Measurements from ENCODE around the gene SPTBN1.

Gene SPTBN1

DNA sequence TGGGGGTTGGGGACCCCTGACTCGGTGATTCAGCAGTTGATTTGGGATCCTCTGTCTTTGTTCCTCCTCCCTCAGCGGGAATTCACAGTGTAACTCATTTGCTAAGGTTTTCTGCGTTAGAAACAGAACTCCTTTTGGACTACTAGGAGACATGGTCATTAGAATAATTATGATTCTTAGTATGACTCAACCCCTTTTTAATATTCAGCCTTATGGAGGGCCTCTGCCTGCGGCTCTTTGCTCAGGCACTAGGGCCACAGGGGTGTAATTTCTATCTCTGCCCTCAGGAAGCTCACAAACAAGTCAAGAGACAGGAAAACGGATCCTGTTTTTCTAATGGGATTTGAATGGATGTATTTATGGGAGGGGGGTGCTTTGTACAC, 117.4 kb downstream of the SPTBN1 start:
- no peak for DNase-seq (ENCODE audit: low read depth in 2 of 2)

DNA sequence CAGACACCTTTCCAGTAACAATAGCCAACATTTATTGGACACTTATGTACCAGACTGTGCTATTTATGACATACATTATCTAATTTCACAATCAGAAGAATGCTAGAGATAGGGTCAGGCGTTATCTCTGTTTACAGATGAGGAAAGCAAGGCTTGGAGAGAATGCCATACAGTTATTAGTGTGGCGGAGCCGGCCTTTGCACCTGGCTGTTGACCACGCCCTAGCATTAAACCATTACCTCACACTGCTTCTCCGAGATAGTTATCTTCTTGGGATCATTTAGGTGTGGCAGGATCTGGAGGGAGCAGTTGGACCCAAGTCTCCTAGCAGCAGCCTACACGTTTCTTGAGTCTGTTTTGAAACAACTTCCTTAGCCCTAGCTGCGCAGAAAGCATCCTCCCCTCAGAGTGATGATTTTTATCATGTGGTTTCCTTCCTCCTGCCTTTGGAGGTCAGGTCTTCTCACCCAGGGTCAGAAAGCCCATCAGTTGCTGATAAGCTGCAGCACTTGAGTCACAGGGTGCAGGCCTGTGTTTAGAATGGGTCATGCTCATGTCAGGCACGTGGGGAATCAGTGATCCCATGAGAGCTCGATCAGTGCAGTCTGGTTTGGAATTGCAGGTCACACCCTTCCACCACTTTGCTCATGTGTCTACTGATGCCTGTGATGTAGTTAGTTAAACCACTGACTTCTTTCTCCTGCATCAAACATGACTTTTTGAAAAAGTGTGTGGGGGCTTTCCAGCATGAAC, 118.2 kb downstream of the SPTBN1 start:
- DNase-seq (ENCODE audit: low read depth in 2 of 2): peak in 1 of 2 donors; percentile 55

DNA sequence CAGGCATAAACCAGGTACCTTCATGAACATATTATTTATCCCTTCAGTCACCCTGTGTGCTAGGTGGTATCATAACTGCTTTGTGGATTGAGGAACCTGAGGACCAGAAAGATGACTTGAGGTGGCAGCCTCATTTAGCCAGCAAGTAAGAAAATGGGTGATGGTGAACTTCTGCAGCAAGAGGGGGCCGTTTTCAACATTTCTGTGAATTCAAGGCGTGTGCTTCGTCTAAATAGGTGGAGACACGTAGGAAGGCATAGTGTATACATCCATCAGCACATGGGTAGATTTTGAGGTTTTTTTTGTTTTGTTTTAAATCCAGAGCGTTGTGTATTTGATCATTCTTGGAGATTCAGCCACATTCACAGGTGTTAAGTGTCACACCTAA, 118.7 kb downstream of the SPTBN1 start:
- DNase-seq (ENCODE audit: low read depth in 2 of 2): no peak

DNA sequence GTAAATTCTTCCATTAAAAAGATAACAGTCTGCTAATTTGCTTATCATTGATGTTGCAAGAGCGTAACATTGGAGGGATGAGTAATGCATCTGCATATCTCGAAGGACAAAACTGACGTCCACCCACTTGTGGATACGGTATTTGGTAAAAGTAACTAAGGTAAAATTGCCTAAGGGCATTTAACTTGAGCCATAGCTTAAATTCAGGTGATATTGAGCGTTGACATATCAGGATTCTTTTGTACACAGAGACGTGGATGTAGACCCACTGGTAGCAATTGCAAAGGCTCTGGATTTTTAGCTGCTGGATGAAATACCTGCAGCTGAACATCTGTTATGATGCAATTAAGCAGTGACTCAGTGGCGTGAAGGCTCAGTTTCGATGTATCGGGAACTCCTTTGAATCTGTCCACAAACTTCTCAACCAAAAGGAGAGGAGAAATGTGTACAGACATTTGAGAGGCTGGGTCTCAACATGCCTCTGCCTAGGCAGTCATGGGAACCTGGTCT, 119.3 kb downstream of the SPTBN1 start:
- DNase-seq (ENCODE audit: low read depth in 2 of 2): no peak

DNA sequence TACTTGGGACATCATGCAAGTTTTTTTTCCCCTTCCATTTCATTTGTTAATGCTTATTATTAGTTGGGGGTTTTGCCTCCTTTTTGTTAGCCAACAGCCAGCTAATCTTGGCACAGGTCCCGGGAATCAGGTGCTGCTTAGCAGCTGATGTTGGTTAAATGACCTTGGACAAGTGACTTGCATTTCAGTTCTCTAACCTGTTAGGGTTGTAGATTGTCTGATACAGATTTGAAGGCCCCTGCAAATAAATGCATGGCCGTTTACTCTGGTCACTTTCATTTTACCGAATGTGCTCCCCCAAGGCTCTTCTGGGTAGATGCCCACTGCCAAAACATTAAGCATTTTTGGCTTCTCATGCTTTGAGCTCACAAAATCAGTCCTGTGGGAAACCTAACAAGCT, 120.9 kb downstream of the SPTBN1 start:
- DNase-seq (ENCODE audit: low read depth in 2 of 2): no peak

DNA sequence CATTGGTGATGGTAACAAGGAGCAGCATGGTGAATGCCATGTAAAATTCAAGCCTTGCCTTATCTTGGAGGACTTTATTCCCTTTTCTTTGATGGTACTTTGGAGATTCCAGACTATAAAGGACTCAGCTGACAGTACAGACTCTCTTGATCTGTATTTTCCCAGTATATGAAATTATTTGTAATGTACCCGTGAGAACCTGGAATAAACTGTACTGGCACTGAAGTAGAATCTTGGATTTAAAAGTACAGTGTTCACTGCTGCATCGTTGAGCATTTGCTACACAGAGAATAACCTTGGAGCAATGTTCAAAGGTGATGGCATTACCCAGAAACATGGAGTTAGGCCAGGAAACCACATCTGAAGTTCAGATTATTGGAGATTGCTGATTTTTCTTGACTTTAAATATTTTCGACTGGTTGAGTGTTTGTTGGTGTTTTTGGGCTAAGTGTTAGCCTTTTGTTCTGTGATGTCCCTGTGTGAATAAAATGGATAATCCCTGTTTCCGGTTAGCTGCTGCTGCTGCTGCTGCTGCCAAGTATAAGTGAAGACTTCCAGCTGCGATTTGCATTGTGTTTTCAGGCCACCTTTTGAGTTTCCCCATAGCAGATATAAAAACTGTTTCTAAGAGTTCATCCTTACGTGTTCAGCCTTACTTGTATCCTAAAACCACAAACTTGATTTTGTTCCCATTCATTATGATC, 122.0 kb downstream of the SPTBN1 start:
- DNase-seq (ENCODE audit: low read depth in 2 of 2): no peak

DNA sequence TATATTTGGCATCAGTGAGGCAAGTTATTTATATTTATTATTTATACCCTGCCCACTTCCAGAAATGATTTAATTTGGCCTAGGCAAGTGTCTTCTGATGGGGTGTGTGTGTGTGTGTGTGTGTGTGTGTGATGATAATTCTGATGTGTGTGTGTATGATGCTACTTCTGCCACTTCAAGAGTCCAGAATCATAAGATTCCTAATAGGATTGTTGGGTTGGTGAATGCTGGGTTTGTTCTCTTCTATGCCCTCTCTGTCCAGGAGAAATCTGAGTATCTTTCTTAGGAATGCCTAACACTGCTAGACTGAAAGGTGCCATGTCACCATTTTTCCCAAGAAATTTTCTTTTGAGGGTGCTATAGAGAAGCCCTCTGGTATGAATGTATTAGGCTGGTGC, 122.5 kb downstream of the SPTBN1 start:
- DNase-seq (ENCODE audit: low read depth in 2 of 2): no peak

DNA sequence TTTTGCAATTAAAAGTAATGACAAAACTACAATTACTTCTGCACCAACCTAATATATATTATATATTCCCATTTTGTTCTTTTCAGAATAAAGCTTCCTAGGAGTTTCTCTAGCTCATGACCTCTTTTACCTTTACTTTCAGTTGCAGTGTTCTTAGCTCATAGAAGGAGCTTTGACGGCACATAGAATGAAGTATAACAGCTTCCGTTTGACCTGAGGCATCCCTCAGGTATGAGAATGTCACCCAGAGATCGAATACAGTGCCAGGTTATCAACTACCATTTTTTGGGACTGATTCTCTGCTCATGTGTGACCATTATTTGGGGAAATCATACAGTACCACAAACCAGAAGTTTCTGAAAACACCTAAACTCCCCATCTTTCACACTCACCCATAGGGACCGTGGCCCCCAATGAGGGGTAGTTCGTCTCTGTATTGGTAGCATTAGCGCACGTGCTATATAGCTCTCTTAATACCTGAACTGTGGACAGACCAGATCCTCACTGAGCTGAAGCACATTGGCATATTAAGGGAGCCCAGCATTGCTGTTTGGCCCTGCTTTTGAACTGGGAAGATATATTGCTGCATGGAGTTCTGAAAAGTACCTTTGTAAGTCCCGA, 123.0 kb downstream of the SPTBN1 start:
- DNase-seq (ENCODE audit: low read depth in 2 of 2): no peak

DNA sequence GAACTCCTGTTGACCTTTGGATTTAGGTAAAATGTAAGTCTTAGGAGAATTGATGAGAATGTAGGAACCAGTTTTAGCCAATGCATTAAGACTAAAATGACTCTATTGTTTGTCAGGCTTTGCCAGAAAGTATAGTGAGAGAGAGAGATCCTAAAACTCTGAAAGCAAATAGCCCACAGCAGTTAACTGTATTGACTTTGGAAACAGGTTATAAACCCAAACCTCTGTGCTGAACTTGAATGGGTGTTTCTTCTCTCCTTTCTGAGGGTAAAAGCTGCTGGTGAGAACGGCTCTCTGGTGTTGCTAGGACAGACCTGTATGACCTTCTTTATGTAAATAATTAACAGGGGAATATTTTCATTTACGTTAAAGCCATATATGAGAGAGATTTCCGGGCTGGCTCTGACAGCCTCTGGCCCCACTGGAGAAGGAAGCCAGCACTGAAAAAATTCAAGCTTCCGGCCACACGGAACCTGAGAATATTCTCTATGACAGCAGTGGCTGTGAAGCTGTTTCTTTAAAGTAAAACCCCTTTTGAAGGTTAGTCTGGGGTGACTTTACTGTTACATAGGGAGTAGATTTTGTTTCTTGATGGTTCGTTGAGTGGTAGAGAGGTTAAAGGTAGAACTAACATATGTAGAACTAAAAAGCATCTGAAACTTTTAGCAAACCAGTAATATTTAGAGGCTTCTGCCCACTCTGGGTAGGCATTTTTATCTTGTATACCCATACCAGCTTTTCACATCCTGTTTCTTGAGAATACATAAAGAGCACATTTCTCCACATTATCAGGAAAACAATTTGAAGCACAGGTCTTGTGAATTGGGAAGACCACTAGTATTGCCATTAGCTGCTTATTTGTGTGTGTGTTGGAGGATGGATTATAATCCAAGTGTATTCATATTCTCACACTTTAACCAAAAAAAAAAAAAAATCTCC, 123.8 kb downstream of the SPTBN1 start:
- DNase-seq (ENCODE audit: low read depth in 2 of 2): no peak

DNA sequence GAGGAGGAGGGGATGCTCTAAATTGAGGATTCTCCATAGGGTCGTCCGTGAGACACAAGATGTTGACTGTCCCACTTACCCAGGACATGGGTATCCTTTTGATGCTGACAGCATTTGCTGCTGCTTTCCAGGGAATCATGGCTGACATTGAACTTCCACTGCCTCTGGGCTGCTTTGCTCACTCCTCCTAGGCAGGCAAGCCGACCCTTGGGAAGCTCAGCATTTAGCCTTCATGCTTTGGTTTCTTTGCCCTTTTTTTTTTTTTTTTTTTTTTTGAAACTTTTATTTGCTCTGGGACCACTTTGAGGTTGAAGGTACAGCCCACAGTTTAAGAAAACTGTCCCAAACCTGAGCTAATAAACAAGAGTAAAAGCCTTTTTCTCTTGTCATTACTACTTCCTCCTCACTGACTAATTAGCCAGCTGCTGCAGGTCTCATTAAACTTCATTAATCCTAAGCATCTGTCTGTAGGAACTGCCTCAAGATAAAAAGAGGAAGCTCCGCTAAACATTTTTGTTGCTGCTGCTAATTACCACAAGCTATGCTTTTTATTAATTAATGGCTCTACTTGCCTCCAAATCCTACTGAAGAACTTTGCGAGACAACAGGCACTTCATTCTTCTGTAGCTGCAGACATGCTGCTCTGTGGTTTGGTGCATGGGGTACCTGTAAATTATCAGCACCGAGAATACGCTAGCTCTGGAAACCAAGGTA, 125.4 kb downstream of the SPTBN1 start:
- DNase-seq (ENCODE audit: low read depth in 2 of 2): no peak

DNA sequence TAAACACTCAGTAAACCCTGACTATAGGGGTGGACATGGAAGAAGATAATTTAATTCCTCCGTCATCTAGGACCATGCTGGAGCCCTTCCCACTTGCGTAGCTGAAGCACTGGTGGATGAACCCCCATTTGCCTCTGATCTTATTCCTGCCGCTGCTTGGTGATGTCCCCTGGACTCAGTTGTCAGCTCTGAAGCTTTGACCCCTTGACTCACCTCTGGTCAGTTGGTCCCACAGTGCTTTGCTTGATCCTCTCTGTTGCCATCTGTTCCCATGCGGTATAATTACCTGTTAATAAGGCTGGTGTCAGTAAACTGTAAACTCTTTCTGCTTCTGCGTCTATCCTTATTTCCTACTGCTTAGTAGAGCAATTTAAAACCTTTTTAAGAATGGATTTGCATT, 126.9 kb downstream of the SPTBN1 start:
- DNase-seq (ENCODE audit: low read depth in 2 of 2): no peak

DNA sequence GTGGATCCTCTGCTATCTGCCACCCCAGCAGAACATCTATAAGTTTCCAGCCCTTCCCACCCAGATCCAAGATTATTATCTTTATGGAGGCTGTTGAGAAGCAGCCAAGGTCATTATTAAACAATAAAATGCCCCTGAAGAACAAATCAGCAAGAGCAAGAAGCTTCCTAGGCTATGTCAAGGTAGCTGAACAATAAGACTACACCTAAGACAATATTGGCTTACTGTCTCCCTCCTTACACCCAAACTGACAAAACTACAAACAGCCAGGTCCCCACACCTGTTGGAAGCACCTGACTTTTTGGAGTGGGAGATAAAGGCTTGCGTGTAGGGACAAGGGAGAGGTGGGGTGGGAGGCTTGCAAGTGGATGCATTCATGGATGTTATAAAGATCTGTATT, 128.5 kb downstream of the SPTBN1 start:
- DNase-seq (ENCODE audit: low read depth in 2 of 2): no peak

DNA sequence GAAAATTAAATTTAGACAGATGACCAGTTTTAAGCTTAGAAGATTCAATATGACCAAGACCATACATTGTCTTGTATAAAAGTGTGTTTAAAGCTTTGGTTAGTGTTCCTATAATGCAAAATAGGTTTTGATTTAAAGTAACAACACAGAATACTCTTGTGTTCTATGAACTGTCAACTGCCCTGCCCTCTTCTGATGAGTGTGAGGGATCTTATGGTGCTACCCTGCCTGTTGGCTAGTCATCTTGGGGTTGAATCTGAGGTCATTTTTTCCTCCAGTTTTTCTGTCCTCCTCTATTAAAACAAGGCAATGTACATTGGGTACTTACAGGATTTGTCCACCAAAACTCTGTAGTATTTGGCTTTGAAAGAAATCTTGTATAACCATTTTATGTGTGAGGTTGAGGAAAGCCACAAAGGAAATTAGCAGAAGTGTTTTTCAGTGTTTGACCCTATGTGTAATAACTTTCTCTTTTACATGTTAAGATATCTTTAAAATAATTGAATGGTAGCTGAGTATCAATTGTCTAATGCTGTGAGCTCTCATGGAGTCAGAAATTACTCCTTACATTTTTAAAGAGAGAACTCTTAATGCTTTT, 129.1 kb downstream of the SPTBN1 start:
- DNase-seq (ENCODE audit: low read depth in 2 of 2): no peak

DNA sequence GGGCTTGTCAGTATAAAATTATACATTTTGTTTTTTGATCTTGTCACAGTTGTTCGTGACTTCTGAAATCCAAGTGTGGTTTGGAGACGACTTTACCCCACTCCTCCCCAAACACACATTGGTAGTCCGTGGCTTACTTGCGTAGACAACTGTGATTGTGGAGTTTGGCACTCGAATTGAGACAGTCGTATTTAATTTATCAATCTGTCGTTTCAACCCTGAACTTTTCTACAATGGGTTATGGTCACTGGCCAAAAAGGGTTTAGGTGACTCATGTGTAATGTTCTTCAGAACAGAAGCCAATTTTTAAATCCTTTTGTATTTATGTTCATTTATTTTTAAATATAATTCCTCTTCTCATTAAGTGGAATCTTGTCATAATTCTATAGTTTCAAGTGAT, 129.9 kb downstream of the SPTBN1 start:
- DNase-seq (ENCODE audit: low read depth in 2 of 2): no peak

DNA sequence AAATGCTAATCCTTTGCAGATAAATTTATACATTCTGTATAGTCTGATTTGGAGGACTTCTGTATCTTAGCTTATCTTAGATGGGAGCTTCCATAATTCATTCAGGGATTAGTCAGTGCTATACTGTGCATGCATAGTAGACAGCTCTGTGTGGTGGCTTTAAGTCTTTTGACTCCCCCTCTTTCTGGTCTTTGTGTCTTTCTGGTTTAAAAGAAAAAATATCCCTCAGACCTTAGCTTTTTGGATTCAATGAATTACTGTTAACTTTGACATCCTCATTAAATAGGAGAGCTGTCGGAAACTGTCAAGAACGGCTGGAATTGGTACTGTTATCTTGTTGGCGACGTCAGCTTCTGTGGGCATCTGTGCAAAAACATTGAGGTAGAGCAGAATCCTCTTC, 130.4 kb downstream of the SPTBN1 start:
- DNase-seq (ENCODE audit: low read depth in 2 of 2): no peak

DNA sequence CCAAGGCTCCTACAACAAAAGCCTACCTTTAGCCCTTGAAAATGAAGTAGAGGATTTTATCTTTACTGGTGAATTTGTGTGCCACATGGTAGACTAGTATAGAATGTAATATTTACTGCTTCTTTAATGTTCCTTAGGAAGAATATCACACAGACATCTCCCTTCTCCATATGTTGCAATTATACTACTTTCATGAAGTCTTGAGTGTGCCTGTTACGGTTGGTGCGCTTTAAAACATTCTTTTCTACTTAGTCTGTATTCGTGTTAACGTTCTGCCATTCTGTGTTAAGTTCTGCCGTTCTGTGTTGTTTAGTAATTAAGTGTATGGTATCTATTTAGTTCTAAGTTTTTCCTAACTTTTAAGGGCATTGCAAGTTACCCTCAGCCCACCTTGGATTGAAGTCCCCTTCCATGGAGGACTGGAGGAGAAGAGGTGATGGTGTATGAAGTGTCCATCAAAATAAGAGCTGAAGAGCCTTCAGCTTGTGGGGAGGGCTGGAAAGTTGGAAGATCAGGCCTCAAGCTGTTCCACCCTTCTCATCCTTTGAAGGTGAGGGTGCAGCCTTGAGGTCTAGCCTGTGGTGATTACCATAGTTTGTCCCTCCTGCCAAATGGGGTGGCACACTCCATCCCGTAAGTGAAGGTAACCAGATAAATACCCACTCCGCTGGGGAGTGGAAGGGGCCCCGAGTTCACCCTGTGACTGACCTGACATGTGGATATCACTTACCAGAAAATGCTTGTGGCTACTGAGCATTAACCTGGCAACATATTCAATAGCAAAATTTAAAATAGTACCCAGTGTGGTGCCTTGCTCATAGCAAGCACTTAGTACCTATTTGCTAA, 131.3 kb downstream of the SPTBN1 start:
- DNase-seq (ENCODE audit: low read depth in 2 of 2): no peak

DNA sequence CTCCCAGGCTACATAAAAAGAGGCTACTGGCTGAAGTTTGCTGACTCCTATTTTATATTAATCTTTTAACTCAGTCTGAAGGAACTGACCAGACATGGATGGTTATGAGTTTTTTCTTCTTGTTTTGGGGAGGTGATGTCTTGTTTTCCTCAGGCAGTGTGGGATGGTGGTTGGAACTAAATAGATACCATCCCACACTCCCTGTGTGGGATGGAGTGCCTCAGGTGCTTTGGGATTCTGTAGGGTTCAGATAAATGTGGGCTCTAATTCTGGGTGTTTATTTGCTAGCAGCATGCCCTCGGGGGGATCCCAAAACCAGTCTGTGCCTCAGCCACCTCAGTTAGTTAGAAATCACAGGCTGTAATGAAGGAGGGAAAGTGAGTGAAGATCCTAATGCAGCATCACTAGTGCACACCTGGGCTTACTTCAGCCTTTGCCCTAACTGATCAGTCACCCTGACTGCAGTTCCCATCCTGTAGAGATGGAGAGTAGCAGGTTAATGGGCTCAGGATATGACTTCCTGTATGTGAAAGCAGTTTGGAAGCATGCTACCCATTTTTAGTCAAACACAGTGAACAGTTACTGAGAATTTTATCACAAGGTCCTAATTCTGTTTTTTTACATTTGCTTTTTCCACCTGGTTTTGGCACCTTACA, 132.2 kb downstream of the SPTBN1 start:
- DNase-seq (ENCODE audit: low read depth in 2 of 2): no peak

DNA sequence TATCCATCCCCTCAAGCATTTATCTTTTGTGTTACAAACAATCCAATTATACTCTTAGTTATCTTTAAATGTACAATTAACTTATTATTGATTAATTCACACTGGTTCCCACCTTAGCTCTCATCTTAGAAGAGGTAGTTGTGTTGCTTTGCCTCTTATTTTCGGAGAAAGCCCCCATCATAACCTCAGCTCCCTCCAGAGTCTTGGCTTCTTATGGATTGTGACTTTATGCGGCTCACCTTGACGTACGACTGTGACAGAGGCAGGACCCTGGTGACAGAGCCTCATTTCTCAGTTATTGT, 132.9 kb downstream of the SPTBN1 start:
- no peak for DNase-seq (ENCODE audit: low read depth in 2 of 2)
